ENCODE data around the gene TBX6.
"Not testable (repeated sequence)": the region's sequence is repeated elsewhere in the genome, so short reads cannot be mapped to it uniquely, and the experiment has no call there.

Gene TBX6

GRCh38 chr16:30127993-30128392 is 36.3 kb upstream of the TBX6 start:
- no peak overlapping the region for H3K27ac ChIP-seq (replicated peaks)
- no peaks in the 10 kb centered on the region for H3K27me3 ChIP-seq (ENCODE audit: insufficient read depth, poor library complexity, severe bottlenecking)
- DNase-seq (ENCODE audit: low read depth in 1 of 2, low spot score in 1 of 2), result no peak
- no peak for TF ChIP-seq CTCF (IDR thresholded peaks at IDR 0.05; ENCODE audit: insufficient read depth, low read length)
- TF ChIP-seq, protein P1, sequence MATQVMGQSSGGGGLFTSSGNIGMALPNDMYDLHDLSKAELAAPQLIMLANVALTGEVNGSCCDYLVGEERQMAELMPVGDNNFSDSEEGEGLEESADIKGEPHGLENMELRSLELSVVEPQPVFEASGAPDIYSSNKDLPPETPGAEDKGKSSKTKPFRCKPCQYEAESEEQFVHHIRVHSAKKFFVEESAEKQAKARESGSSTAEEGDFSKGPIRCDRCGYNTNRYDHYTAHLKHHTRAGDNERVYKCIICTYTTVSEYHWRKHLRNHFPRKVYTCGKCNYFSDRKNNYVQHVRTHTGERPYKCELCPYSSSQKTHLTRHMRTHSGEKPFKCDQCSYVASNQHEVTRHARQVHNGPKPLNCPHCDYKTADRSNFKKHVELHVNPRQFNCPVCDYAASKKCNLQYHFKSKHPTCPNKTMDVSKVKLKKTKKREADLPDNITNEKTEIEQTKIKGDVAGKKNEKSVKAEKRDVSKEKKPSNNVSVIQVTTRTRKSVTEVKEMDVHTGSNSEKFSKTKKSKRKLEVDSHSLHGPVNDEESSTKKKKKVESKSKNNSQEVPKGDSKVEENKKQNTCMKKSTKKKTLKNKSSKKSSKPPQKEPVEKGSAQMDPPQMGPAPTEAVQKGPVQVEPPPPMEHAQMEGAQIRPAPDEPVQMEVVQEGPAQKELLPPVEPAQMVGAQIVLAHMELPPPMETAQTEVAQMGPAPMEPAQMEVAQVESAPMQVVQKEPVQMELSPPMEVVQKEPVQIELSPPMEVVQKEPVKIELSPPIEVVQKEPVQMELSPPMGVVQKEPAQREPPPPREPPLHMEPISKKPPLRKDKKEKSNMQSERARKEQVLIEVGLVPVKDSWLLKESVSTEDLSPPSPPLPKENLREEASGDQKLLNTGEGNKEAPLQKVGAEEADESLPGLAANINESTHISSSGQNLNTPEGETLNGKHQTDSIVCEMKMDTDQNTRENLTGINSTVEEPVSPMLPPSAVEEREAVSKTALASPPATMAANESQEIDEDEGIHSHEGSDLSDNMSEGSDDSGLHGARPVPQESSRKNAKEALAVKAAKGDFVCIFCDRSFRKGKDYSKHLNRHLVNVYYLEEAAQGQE (IDR thresholded peaks at IDR 0.05; ENCODE audit: insufficient replicate concordance, low read depth), result no peak
- TF ChIP-seq POLR2AphosphoS5 (IDR thresholded peaks at IDR 0.05; ENCODE audit: low read depth), result no peak
- TF ChIP-seq GABPA (IDR thresholded peaks at IDR 0.05; ENCODE audit: low read depth), result no peak
- TF ChIP-seq SPI1 (IDR thresholded peaks at IDR 0.05; ENCODE audit: borderline replicate concordance, low read depth), result no peak
- H3K4me3 ChIP-seq (replicated peaks; ENCODE audit: insufficient read depth, low read length), result no peak overlapping the region

GRCh38 chr16:30125690-30126089 is 34.0 kb upstream of the TBX6 start:
- not testable (repeated sequence) for H3K27me3 ChIP-seq (ENCODE audit: insufficient read depth, poor library complexity, severe bottlenecking); H3K4me3 ChIP-seq (replicated peaks; ENCODE audit: insufficient read depth, low read length); H3K27ac ChIP-seq (replicated peaks); DNase-seq (ENCODE audit: low read depth in 1 of 2, low spot score in 1 of 2)

- no peak overlapping the region for H3K27ac ChIP-seq (replicated peaks)
- TF ChIP-seq CTCF (IDR thresholded peaks at IDR 0.05; ENCODE audit: insufficient read depth, low read length) (no peak), POLR2AphosphoS5 (IDR thresholded peaks at IDR 0.05; ENCODE audit: low read depth) (no peak), SPI1 (IDR thresholded peaks at IDR 0.05; ENCODE audit: borderline replicate concordance, low read depth) (no peak), GABPA (IDR thresholded peaks at IDR 0.05; ENCODE audit: low read depth) (no peak)
- TF ChIP-seq, protein P1 (IDR thresholded peaks at IDR 0.05; ENCODE audit: insufficient replicate concordance, low read depth), result no peak
- DNase-seq (ENCODE audit: low read depth in 1 of 2, low spot score in 1 of 2), result no peak
- H3K4me3 ChIP-seq (replicated peaks; ENCODE audit: insufficient read depth, low read length), result no peak overlapping the region
- no peaks in the 10 kb centered on the region for H3K27me3 ChIP-seq (ENCODE audit: insufficient read depth, poor library complexity, severe bottlenecking)
Observed at GRCh38 chr16:30124985-30125379, 33.3 kb upstream of the TBX6 start.

DNA sequence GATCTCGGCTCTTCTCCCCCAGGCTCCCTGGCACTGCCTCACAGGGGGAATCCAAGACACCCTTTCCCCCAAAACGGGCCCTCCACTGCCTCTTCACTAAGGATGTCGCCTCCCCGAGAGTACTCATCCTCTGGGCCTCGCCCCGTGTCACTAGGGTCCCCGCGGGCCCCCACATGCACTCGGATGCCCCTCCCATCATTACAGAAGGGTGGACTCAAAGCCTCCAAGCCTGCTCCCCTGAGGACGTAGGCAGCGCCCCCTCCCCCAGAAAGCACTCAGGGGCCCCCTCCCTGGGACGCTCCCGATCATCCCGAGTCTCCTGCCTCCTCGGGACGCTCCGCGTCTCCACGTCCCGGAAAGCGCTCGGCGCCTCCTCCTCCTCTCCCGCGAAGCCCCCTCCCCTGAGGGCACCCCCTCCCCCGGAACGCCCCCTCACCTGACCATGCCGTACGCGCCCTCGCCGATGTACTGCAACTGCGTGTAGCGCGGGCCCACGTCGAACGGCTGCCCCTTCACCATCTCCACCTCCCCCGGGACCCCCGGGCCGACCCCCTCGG is 31.0 kb upstream of the TBX6 start:
- DNase-seq (ENCODE audit: low read depth in 1 of 2, low spot score in 1 of 2), result no peak
- Histone ChIP-seq H3K27ac (replicated peaks) (peak overlapping the region; percentile 30; the same call in 1 of the 2 replicates), H3K4me3 (replicated peaks; ENCODE audit: insufficient read depth, low read length) (peak overlapping the region; percentile 81), H3K27me3 (ENCODE audit: insufficient read depth, poor library complexity, severe bottlenecking) (no peaks in the 10 kb centered on the region)
- TF ChIP-seq GABPA (IDR thresholded peaks at IDR 0.05; ENCODE audit: low read depth), result no peak
- TF ChIP-seq CTCF (IDR thresholded peaks at IDR 0.05; ENCODE audit: insufficient read depth, low read length), result no peak
- TF ChIP-seq, protein P1 (IDR thresholded peaks at IDR 0.05; ENCODE audit: insufficient replicate concordance, low read depth), result no peak
- no peak for TF ChIP-seq SPI1 (IDR thresholded peaks at IDR 0.05; ENCODE audit: borderline replicate concordance, low read depth)
- TF ChIP-seq POLR2AphosphoS5 (IDR thresholded peaks at IDR 0.05; ENCODE audit: low read depth), result no peak

All from HL-60 (cell line).